Stomach (tissue), 9 donors: ENCODE results near the gene AMPH. TPM values are rescaled to one million over a fixed set of nuclear protein-coding genes. Genes with fewer than 3 reads are reported as not detected.

Experiments
- DNase-seq, 2 donors: peaks; one replicate each; pipeline versions ENCODE4 v3.0.0 to v3.0.0-alpha.2; 2013 to 2019
- H3K27ac ChIP-seq, 5 donors: fragments of 200-600 bp in 4 of 5; sonication (generic) in 4 of 5; one replicate each; pipeline ENCODE4 v1.5.1; 2013 to 2019; ENCODE audit warnings: mild to moderate bottlenecking in 1 of 5, moderate library complexity in 1 of 5
- H3K27me3 ChIP-seq, 3 donors: fragments of 200-600 bp; sonication (generic); one replicate each; pipeline ENCODE4 v1.5.1; 2017 to 2019; ENCODE audit warnings: mixed run types in 1 of 3
- H3K36me3 ChIP-seq, 4 donors: fragments of 200-600 bp; sonication (generic); 1 replicate in 3 of 4; 2 replicates in 1 of 4; pipeline ENCODE4 v1.5.1; 2016 to 2019
- H3K4me1 ChIP-seq, 4 donors: fragments of 200-600 bp; sonication (generic); one replicate each; pipeline ENCODE4 v1.5.1; 2016 to 2019
- H3K4me3 ChIP-seq, 4 donors: fragments of 200-600 bp; sonication (generic) in 3 of 4; one replicate each; pipeline ENCODE4 v1.5.1; 2016 to 2019; ENCODE audit warnings: mild to moderate bottlenecking in 1 of 4
- H3K9me3 ChIP-seq, 4 donors: fragments of 200-600 bp; sonication (generic); one replicate each; pipeline ENCODE4 v1.5.1; 2016 to 2019
- EP300 ChIP-seq: sonication (generic); formaldehyde crosslinking; IDR thresholded peaks from one replicate; pipeline ENCODE4 v1.6.1; 2017; ENCODE audit warnings: antibody characterized with exemption
- POLR2A ChIP-seq, 4 donors: fragments of 450-650 bp; IDR thresholded peaks; one replicate each; pipeline ENCODE4 v1.6.1; 2016; ENCODE audit warnings: antibody characterized with exemption in 4 of 4, control low read depth in 2 of 4, mild to moderate bottlenecking in 1 of 4, moderate library complexity in 1 of 4
- POLR2AphosphoS5 ChIP-seq, 3 donors: sonication (generic); formaldehyde crosslinking; IDR thresholded peaks; one replicate each; pipeline ENCODE4 v1.6.1; 2016; ENCODE audit warnings: antibody characterized with exemption in 3 of 3
- WGBS, 5 donors: extraction: QIAGEN DNeasy Blood & Tissue Kit in 3 of 5; methylation state at CpG; one replicate each; pipeline versions ENCODE4 v1.1.5 to v1.1.7; 2013 to 2018; 5-methylcytosine and 5-hydroxymethylcytosine counted together
- intact Hi-C: fragments of 100-400 bp; cut with DNase I; formaldehyde crosslinking; loops from one replicate; pipeline ENCODE4 v1.15.1; 2023; ENCODE audit warnings: low total_unique reads
- polyA plus RNA-seq, 3 donors: library from polyadenylated mRNA; stranded (reverse); fragments of 200-250 nt; gene quantifications; one replicate each; pipeline ENCODE4 v1.2.3, GENCODE V29; 2013
- total RNA-seq, 5 donors: library from RNA; depleted of rRNA; stranded (reverse); fragments of >200 nt; gene quantifications; one replicate each; pipeline versions ENCODE4 v1.1.0 to v1.2.3, GENCODE V29; 2014 to 2016
- TF ChIP-seq, protein P1 (sequence below), 7 experiments: fragments of 450-650 bp in 4 of 7; fragments of 200-600 bp in 3 of 7; sonication (generic) in 3 of 7; IDR thresholded peaks; one replicate each; pipeline ENCODE4 v1.5.1; 2016 to 2019; ENCODE audit warnings: antibody characterized with exemption in 7 of 7, control low read depth in 2 of 7, mild to moderate bottlenecking in 1 of 7
- donor health status: healthy with polysubstance abuse.
- donor health status: Bipolar disorder and iron deficiency.
- donor health status: healthy.

AMPH gene
- total and polyA plus RNA-seq, 8 donors, result 0.80 to 13.0 (median 4.6) TPM; not detected in 1

DNA sequence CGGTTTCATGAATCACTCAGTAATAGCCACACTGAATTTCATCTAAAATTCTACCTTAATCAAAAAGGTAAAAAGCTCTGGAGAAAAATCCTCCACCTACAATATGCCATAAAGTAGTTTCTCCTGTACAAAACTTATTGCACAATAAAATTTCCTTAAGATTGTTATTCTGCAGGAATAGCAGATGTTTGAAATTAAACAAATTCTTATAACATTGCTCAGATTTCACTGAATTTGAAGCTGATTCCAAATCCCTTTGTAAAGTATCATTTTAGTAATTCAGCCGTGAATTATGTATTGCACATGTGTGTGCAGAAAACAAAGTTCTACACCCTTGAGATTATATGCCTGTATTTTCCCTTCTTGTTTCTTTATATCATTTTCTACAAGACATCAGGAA lies 123.8 kb downstream of the AMPH start:
- TF ChIP-seq POLR2A (IDR thresholded peaks at IDR 0.05) (no peak), POLR2AphosphoS5 (IDR thresholded peaks at IDR 0.05) (no peak), EP300 (no peak)
- TF ChIP-seq, protein P1, sequence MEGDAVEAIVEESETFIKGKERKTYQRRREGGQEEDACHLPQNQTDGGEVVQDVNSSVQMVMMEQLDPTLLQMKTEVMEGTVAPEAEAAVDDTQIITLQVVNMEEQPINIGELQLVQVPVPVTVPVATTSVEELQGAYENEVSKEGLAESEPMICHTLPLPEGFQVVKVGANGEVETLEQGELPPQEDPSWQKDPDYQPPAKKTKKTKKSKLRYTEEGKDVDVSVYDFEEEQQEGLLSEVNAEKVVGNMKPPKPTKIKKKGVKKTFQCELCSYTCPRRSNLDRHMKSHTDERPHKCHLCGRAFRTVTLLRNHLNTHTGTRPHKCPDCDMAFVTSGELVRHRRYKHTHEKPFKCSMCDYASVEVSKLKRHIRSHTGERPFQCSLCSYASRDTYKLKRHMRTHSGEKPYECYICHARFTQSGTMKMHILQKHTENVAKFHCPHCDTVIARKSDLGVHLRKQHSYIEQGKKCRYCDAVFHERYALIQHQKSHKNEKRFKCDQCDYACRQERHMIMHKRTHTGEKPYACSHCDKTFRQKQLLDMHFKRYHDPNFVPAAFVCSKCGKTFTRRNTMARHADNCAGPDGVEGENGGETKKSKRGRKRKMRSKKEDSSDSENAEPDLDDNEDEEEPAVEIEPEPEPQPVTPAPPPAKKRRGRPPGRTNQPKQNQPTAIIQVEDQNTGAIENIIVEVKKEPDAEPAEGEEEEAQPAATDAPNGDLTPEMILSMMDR (IDR thresholded peaks at IDR 0.05), result no peak

DNA sequence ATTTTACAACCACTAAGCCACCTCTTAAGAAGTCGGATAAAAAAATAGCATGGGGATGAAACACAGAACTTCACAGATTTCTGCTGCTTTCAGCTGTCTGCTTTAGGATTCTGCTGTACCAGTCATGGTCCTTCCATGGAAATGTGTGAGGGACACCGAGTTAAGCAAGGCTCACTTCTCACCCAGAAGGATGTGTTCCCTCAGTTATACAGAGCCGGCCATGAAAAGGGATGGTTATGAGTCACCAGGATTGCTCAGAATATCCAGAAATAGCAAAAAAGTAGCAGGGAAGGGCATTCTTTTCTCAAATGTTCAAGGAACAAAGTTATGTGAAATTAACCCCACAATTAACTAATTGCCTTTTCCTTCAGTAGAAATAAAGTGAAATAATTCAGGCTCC lies 124.4 kb downstream of the AMPH start:
- 64 to 80% (median 75%) methylated on average over 3 of the region's 3 CpGs for WGBS, 5 donors
- DNase-seq, result no peak
- no peak overlapping the region for H3K27ac ChIP-seq
- TF ChIP-seq POLR2AphosphoS5 (IDR thresholded peaks at IDR 0.05) (no peak), POLR2A (IDR thresholded peaks at IDR 0.05) (no peak)
- TF ChIP-seq, protein P1 (IDR thresholded peaks at IDR 0.05), result no peak
- no peaks in the 10 kb centered on the region for H3K36me3 ChIP-seq
- peaks cover 0 to 3% (median 0%) of the 10 kb centered on the region in 4 donors for H3K9me3 ChIP-seq
- no peaks in the 10 kb centered on the region for H3K4me1 ChIP-seq
- no peaks in the 10 kb centered on the region for H3K27me3 ChIP-seq
- H3K4me3 ChIP-seq, result no peak overlapping the region
- intact Hi-C loops, result no loop called here

More for the DNA sequence above, 123.8 kb downstream of the AMPH start:
- H3K4me3 ChIP-seq, result no peak overlapping the region
- no peaks in the 10 kb centered on the region for H3K27me3 ChIP-seq
- intact Hi-C loops, result no loop called here
- H3K4me1 ChIP-seq, result no peaks in the 10 kb centered on the region
- H3K9me3 ChIP-seq, result peaks cover 0 to 3% (median 0%) of the 10 kb centered on the region in 4 donors
- DNase-seq, result no peak
- H3K36me3 ChIP-seq, result no peaks in the 10 kb centered on the region
- no peak overlapping the region for H3K27ac ChIP-seq
- 60 to 78% (median 71%) methylated on average over 2 of the region's 2 CpGs for WGBS, 5 donors

DNA sequence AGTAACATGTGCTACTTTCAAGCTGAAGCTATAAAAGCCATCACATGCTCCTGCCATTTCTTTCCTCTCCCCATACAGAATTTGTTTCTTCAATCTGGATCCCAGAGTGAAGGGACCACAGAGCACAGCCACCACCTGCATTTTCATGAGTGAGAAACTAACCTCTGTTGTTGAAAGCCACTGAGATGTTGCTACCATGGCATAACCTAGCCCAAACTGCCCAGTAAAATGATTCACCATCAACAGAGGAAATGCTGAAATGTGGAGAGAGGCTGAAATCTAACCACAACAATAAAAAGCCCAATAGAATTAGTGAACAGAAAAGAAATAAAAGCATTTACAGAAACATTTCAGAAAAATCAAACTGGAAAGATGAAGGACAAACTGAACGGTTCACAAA lies 125.2 kb downstream of the AMPH start:
- no peak overlapping the region for H3K27ac ChIP-seq
- no peak overlapping the region for H3K4me3 ChIP-seq
- intact Hi-C loops, result no loop called here
- no peaks in the 10 kb centered on the region for H3K27me3 ChIP-seq
- 87 to 100% (median 94%) methylated on average over 1 of the region's 1 CpG for WGBS, 5 donors
- H3K9me3 ChIP-seq, result peaks cover 0 to 3% (median 0%) of the 10 kb centered on the region in 4 donors
- H3K4me1 ChIP-seq, result no peaks in the 10 kb centered on the region
- TF ChIP-seq POLR2AphosphoS5 (IDR thresholded peaks at IDR 0.05), result no peak
- no peak for TF ChIP-seq POLR2A (IDR thresholded peaks at IDR 0.05)
- no peak for TF ChIP-seq EP300
- no peak for DNase-seq
- H3K36me3 ChIP-seq, result no peaks in the 10 kb centered on the region

DNA sequence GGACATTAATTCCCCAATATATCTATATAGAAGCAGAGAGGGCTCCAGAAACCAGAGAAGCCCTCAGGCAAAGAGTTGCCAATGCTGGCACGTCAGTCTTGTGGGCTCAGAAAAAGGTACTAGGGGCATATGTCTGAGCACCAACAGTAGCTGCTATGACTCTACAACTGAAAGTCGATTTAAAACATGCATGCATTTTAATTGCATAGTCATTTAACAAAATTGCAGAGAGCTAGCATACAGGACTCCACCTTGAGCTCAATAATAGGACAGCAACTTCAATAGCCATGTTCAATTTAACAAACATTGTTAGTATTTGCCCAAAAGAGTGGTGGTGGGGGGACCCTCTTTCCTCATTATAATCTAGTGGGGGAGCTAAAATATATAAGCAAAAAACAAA lies 126.5 kb downstream of the AMPH start:
- no peaks in the 10 kb centered on the region for H3K4me1 ChIP-seq
- no peaks in the 10 kb centered on the region for H3K27me3 ChIP-seq
- no peaks in the 10 kb centered on the region for H3K36me3 ChIP-seq
- H3K9me3 ChIP-seq, result peaks cover 0 to 3% (median 0%) of the 10 kb centered on the region in 4 donors
- no peak for DNase-seq
- TF ChIP-seq POLR2AphosphoS5 (IDR thresholded peaks at IDR 0.05), result no peak
- TF ChIP-seq, protein P1 (IDR thresholded peaks at IDR 0.05), result no peak
- no peak for TF ChIP-seq EP300
- no peak for TF ChIP-seq POLR2A (IDR thresholded peaks at IDR 0.05)
- no peak overlapping the region for H3K27ac ChIP-seq
- intact Hi-C loops, result no loop called here
- 55 to 72% (median 66%) methylated on average over 2 of the region's 2 CpGs for WGBS, 5 donors
- H3K4me3 ChIP-seq, result no peak overlapping the region

DNA sequence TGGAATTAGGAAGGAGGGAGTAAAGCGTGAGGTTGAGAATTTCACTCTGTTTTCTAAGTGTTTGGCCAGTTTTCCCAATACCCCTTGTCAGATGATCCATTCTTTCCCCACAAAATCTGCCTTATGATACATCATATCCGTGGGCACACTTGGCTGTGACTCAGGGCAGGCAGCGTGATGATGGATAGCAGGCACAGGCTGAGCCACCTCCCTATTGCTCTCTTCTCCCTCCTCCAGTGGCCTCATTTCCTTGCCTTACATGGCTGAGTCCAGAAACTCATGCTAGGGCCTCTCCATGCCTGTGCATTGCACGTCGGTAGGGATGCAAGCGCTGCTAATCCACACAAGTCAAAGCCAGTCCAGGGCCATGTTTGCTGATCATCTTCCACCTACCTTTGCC lies 128.3 kb downstream of the AMPH start:
- H3K4me1 ChIP-seq, result no peaks in the 10 kb centered on the region

More for the DNA sequence above, 128.3 kb downstream of the AMPH start:
- TF ChIP-seq EP300 (no peak), POLR2A (IDR thresholded peaks at IDR 0.05) (no peak), POLR2AphosphoS5 (IDR thresholded peaks at IDR 0.05) (no peak)
- TF ChIP-seq, protein P1 (IDR thresholded peaks at IDR 0.05), result no peak
- Histone ChIP-seq H3K4me3 (no peak overlapping the region), H3K9me3 (peaks cover 0 to 3% (median 0%) of the 10 kb centered on the region in 4 donors), H3K27me3 (no peaks in the 10 kb centered on the region), H3K36me3 (no peaks in the 10 kb centered on the region), H3K27ac (no peak overlapping the region)
- WGBS, 5 donors, result 77 to 85% (median 83%) methylated on average over 6 of the region's 6 CpGs
- DNase-seq, result no peak
- intact Hi-C loops, result no loop called here
